Chondrocyte (in vitro differentiated cells): ENCODE results near the gene CASZ1. TPM values are rescaled to one million over a fixed set of nuclear protein-coding genes. Genes with fewer than 3 reads are reported as not detected.

ENCODE experiments used
- DNase-seq: peaks from one replicate; pipeline ENCODE4 v3.0.0; 2021; ENCODE audit warnings: mixed read lengths, low spot score
- H3K27ac Mint-ChIP-seq: one replicate; pipeline ENCODE4 v1.8.0; 2021; ENCODE audit warnings: mild to moderate bottlenecking, moderate library complexity, mixed read lengths; ENCODE audit not compliant: unreplicated experiment
- H3K27me3 Mint-ChIP-seq: 2 replicates; pipeline ENCODE4 v1.8.0; 2021; ENCODE audit warnings: low read depth, mixed read lengths
- H3K36me3 Mint-ChIP-seq: 2 replicates; pipeline ENCODE4 v1.8.0; 2021; ENCODE audit warnings: low read depth, mixed read lengths
- H3K4me1 Mint-ChIP-seq: 2 replicates; pipeline ENCODE4 v1.8.0; 2021; ENCODE audit warnings: low read depth, mild to moderate bottlenecking, mixed read lengths
- H3K4me3 Mint-ChIP-seq: one replicate; pipeline ENCODE4 v1.8.0; 2021; ENCODE audit warnings: mild to moderate bottlenecking, moderate library complexity, mixed read lengths; ENCODE audit not compliant: unreplicated experiment
- H3K9me3 Mint-ChIP-seq: 2 replicates; pipeline ENCODE4 v1.8.0; 2021; ENCODE audit warnings: low read depth, mixed read lengths
- CTCF ChIP-seq: fragments of 200-600 bp; sonication (generic); IDR thresholded peaks from 2 replicates; pipeline ENCODE4 v1.5.0; 2021; ENCODE audit warnings: antibody characterized with exemption, mild to moderate bottlenecking, moderate library complexity
- total RNA-seq: library from RNA; stranded (reverse); gene quantifications from 3 replicates; pipeline ENCODE4 v1.2.1, GENCODE V29; 2021

Gene CASZ1
- total RNA-seq, 1 donor from 2014 or later: 4.1 TPM

- DNase-seq: no peak
- Mint-ChIP-seq H3K27ac (no peak overlapping the region), H3K9me3 (no peaks in the 10 kb centered on the region), H3K4me1 (no peaks in the 10 kb centered on the region), H3K4me3 (no peak overlapping the region), H3K36me3 (no peaks in the 10 kb centered on the region), H3K27me3 (no peaks in the 10 kb centered on the region)
- TF ChIP-seq CTCF: no peak
Observed at GRCh38 chr1:10644307-10645128, 151.9 kb downstream of the CASZ1 start.

GRCh38 chr1:10643607-10644306, 152.7 kb downstream of the CASZ1 start:
- no peak for DNase-seq
- H3K9me3 Mint-ChIP-seq: no peaks in the 10 kb centered on the region
- H3K4me1 Mint-ChIP-seq: no peaks in the 10 kb centered on the region
- no peak for TF ChIP-seq CTCF
- H3K27ac Mint-ChIP-seq: no peak overlapping the region
- H3K36me3 Mint-ChIP-seq: no peaks in the 10 kb centered on the region
- no peak overlapping the region for H3K4me3 Mint-ChIP-seq
- no peaks in the 10 kb centered on the region for H3K27me3 Mint-ChIP-seq

GRCh38 chr1:10642403-10643080, 153.9 kb downstream of the CASZ1 start:
- no peak overlapping the region for H3K27ac Mint-ChIP-seq
- H3K4me1 Mint-ChIP-seq: peaks cover 4% of the 10 kb centered on the region
- H3K4me3 Mint-ChIP-seq: no peak overlapping the region
- no peaks in the 10 kb centered on the region for H3K9me3 Mint-ChIP-seq
- TF ChIP-seq CTCF: no peak
- no peaks in the 10 kb centered on the region for H3K27me3 Mint-ChIP-seq
- no peaks in the 10 kb centered on the region for H3K36me3 Mint-ChIP-seq
- DNase-seq: no peak

GRCh38 chr1:10641976-10642375, 154.5 kb downstream of the CASZ1 start:
- Mint-ChIP-seq H3K9me3 (no peaks in the 10 kb centered on the region), H3K4me3 (no peak overlapping the region), H3K36me3 (no peaks in the 10 kb centered on the region), H3K27ac (no peak overlapping the region), H3K27me3 (no peaks in the 10 kb centered on the region), H3K4me1 (peaks cover 8% of the 10 kb centered on the region)
- no peak for TF ChIP-seq CTCF
- no peak for DNase-seq

GRCh38 chr1:10640843-10641553, 155.4 kb downstream of the CASZ1 start:
- peaks cover 10% of the 10 kb centered on the region for H3K4me1 Mint-ChIP-seq
- no peaks in the 10 kb centered on the region for H3K9me3 Mint-ChIP-seq
- DNase-seq: no peak
- H3K27me3 Mint-ChIP-seq: no peaks in the 10 kb centered on the region
- no peak for TF ChIP-seq CTCF
- no peaks in the 10 kb centered on the region for H3K36me3 Mint-ChIP-seq
- no peak overlapping the region for H3K4me3 Mint-ChIP-seq
- no peak overlapping the region for H3K27ac Mint-ChIP-seq
